GM10266 (cell line): Measurements from ENCODE around the gene SHPK.

ENCODE experiments used
- DNase-seq: peaks from one replicate; pipeline ENCODE4 v3.0.0; 2012; ENCODE audit errors: extremely low spot score
- TF ChIP-seq, protein P1 (sequence below): IDR thresholded peaks from 2 replicates; pipeline ENCODE4 v1.5.1; 2012; ENCODE audit warnings: mild to moderate bottlenecking, low read depth; ENCODE audit not compliant: control insufficient read depth, insufficient read depth; ENCODE audit errors: missing control alignments

SHPK gene

GRCh38 chr17:3659541-3660111, 23.6 kb upstream of the SHPK start:
- TF ChIP-seq, protein P1, sequence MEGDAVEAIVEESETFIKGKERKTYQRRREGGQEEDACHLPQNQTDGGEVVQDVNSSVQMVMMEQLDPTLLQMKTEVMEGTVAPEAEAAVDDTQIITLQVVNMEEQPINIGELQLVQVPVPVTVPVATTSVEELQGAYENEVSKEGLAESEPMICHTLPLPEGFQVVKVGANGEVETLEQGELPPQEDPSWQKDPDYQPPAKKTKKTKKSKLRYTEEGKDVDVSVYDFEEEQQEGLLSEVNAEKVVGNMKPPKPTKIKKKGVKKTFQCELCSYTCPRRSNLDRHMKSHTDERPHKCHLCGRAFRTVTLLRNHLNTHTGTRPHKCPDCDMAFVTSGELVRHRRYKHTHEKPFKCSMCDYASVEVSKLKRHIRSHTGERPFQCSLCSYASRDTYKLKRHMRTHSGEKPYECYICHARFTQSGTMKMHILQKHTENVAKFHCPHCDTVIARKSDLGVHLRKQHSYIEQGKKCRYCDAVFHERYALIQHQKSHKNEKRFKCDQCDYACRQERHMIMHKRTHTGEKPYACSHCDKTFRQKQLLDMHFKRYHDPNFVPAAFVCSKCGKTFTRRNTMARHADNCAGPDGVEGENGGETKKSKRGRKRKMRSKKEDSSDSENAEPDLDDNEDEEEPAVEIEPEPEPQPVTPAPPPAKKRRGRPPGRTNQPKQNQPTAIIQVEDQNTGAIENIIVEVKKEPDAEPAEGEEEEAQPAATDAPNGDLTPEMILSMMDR, result no peak
- no peak for DNase-seq

GRCh38 chr17:3658784-3659449, 22.9 kb upstream of the SHPK start:
- TF ChIP-seq, protein P1, result no peak

GRCh38 chr17:3657874-3658783, 22.1 kb upstream of the SHPK start:
- no peak for DNase-seq
- TF ChIP-seq, protein P1, result no peak

More at GRCh38 chr17:3658784-3659449, 22.9 kb upstream of the SHPK start:
- no peak for DNase-seq

DNA sequence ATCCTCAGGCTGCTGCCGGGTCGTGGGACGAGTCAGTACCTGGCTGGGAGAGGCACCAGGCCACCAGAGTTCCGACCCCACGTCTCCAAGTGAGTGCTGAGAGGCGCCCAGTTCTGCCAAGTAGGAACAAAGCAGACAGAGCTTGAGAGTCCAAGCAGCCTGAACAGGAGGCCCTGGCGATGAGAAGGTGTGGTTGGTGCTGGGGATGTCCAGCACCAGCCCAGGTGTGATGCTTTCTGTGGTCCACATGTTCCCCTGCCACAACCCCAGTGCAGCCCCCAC, 21.5 kb upstream of the SHPK start:
- TF ChIP-seq, protein P1, result no peak
- no peak for DNase-seq

GRCh38 chr17:3656755-3657587, 20.9 kb upstream of the SHPK start:
- no peak for DNase-seq
- TF ChIP-seq, protein P1, result no peak

DNA sequence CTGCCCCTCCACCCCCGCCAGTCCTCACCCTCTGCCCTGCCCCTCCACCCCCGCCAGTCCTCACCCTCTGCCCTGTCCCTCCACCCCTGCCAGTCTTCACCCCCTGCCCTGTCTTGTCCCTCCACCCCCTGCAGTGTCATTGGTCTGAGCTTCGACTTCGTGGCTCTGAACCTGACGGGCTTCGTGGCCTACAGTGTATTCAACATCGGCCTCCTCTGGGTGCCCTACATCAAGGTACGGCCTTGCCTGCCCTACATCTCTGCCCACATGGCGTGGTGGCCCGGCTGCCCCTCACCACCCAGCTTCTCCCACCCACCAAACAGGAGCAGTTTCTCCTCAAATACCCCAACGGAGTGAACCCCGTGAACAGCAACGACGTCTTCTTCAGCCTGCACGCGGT, 20.3 kb upstream of the SHPK start:
- TF ChIP-seq, protein P1, result no peak

More for the DNA sequence above, 20.3 kb upstream of the SHPK start:
- DNase-seq, result no peak
